ENCODE results near the gene VAV3.

VAV3 gene

DNA sequence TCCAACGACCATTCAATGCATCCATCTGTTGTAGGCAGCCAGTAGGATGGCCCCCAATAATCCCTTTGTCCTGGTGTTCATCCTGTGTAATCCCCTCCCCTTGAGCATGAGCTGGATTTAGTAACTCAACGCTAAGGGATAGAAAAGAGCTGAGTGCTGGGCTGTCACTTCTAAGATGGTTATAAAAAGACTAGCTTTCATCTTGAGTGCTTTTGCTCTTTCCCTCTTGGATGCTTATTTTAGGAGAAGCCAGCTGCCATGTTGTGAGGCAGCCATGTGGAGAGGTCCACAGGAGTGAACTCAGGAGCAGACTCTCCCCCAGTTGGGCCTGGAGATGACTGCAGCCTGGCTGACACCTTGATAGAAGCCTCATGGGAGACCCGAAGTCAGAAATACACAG lies 401.5 kb downstream of the VAV3 start:
- no peak for DNase-seq

DNA sequence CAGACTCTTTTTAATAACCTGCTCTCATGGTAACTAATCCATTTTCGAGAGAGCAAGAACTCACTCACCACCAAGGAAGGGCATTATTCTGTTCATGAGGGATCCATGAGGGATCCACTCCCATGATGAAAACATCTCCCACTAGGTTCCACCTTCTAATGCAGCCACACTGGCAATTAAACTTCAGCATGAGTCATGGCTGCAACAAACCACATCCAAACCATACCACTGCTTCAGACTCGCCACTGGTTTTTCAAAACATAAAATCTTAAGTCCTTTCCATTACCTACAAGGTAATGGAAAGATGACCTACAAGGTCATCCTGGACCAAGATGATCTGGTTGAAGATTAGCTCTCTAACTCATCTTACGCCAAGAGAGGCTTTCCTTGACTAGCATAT lies 405.1 kb downstream of the VAV3 start:
- DNase-seq: peak; percentile 21

DNA sequence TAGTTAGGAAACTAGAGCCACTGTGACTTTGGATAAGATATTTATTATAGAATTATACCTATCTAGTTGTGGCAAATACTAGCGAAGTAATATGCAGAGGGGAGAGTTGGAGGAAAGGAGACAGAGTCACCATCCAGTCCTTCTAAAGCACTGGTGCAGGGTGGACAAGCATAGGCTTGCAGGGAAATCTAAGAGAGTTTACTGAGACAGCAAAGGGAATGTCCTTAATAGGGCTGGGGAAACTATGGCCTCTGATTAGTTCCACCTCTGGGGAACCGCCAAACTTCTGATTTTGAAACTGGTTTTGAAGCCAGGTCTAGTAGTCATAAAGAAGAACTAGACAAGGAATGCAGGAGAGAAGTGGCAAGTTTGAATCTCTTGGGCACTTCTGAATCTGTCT lies 407.9 kb downstream of the VAV3 start:
- DNase-seq: no peak

DNA sequence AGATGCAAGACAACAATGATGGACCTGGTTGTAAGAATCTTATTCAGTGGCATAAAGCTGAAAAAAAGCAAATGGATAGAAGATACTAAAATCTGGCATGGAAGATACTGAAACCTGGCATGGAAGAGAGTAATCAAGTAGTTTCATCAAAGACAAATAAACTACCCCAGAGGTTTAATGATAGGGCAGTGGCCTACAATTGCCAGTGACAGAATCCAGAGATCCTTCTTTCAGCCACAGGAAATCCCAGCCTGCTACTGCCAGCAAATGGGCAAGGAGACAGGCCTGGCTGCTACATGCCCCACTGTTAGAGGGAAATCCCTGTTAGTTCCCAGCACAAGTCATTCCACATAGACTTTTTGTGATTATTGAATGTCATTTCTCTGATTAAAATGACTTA lies 409.4 kb downstream of the VAV3 start:
- no peak for DNase-seq

DNA sequence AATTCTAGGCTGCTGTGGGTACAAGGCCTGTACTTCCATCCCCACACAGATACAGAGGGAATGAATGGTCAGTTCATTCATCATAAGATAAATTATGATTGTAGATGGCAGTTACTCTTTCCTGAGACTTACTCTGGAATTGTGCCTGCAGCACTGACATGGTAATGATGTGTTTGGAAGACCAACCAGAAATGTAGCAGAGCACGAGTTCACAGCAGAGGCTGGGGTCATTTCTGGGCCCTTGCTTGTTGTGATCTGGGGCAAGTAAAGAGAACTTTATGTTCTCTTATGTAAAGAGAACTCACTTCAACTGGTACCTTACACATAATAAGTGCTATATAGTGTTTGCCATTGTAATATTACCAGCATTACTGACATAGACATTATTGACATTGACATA lies 412.2 kb downstream of the VAV3 start:
- no peak for DNase-seq

DNA sequence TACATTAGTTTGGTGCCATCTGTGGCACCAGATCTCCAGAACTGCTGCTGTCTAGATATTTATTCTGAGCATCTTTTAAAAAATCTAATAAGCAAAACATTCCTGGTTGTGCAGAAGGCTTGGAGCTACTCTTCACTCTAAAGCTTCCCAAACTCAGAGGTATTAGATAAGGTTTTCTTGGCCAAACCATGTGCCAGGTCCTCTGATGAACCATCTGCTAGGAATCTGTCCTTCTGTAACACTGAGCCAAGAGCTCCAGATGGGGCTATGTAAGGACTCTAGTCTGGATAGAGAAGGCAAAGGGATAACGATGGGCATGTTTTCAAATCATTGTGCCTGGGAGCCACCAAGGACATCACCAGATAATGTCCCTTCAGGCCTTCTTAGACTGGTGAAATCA lies 413.5 kb downstream of the VAV3 start:
- DNase-seq: peak; percentile 12

DNA sequence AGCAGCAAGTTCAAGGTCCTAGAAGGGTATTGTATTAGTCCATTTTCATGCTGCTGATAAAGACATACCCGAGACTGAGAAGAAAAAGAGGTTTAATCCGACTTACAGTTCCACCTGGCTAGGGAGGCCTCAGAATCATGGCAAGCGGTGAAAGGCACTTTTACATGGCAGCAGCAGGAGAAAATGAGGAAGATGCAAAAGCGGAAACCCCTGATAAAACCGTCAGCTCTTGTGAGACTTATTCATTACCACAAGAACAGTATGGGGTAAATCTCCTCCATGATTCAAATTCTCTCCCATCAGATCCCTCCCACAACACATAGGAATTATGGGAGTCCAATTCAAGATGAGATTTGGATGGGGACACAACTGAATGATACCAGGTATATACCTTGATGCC lies 414.6 kb downstream of the VAV3 start:
- DNase-seq: no peak

DNA sequence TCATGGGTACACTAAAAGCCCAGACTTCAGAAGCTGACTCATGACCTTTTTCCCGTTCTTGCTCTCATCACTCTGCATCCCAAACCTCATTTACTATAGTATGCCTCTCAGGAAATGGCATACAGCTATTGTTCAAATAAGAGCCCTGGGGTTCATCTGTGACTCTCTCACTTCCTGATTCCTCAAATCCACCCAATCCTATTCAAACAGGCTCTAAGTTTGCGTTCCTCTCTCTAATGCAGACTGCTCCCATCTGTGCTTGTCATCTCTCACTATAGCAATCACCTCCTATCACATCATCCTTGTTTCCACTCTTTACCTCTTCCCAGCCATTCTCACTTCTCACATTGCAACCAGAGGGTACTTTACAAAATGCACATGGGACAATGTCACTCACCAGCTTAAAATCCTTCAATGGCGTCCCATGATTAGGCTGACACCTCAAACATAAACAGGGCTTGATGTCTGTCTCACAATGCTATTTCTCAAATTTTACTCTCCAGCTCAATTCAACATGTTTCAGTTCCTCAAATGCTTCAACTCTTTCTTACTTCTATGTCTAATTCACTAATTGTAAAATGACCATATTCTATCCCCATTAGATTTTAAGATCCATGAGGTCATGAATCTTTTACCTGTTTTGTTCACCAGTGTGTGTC lies 415.7 kb downstream of the VAV3 start:
- DNase-seq: no peak

DNA sequence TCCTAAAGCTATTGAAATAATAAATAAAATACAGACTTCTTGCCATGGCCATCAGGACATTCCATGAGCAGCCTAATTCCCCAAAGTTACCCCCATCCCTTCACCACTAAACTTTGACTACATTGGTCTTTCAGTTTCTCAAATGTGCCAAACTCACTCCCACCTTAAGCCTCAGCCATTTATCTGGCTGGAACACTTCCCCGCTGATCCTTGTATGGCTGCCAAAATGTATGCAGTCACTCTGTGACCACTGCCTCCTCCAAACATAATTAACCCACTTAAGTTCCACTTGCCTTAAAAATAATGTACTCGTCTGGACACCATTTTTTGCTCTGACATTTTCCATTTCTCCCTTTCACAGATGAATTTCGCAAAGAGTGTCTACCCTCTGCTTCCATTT lies 416.7 kb downstream of the VAV3 start:
- DNase-seq: no peak

DNA sequence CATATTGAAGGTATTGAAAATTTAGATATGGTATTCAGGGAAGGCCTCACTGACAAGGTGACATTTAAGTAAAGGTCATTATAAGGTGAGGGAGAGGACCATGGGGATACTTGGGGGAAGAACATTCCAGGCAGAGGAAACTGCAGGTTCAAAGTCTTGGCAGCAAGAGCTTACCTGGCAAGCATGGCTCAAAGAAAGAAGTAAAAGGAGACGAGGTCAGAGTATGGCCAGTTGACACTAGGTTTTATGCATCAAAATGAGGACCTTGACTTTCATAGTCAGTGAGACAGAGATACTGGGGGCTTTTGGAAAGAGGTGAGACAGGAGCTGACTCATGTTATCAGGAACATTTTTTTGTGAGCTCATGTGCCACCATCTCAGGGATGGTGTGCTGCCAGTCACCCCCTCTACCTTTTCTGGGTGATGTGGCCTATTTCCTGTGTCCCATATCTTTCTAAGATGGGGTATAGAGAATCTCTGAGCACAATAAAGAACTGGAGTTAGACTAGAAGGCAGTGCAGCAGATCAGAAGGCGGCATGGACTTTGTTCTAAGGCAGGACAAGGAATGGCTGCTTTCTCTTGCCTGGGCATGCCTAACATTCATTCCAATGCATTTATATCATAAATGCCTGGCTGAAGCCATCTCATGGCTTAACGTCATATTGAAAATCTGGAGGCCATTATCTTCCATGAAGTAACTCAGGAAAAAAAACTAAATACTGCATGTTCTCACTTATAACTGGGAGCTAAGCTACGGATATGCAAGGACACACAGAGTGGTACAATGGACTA lies 417.4 kb downstream of the VAV3 start:
- DNase-seq: peak; percentile 40

DNA sequence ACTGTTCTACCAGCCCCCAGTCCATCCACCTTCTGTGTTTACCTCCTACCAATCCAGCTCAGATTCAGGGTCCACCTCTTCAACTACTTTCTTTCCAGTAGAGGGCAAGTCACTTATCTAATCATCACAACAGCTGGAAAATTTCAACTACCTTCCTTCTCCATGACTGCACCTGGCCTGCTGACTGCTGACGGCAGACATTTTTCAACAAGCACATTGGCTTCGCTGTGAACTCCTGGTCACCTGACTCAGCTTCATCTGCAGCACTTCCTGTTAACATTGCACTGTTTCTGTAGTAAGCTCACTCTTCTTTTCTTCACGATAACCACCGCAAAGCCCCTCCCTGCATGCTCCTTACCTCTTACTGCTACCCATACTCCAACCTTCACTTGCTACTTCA lies 418.4 kb downstream of the VAV3 start:
- no peak for DNase-seq

DNA sequence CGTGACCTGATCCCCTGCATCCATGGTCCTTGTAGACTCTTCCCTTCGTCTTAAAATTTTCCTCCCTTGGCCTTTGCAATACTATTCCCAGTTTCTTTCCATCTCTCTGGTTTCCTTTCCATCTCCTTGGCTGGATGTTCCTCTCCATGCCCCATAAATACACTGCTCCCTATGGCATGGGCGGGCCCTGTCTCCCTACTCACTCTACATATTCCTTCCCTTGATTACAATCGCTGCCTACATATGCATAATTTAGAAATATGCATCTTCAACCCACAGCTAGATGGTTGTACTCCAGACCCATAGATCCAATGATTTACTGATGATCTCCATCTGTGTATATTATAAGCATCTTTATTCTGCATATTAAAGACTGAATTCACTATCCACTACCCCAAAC lies 419.1 kb downstream of the VAV3 start:
- DNase-seq: no peak

DNA sequence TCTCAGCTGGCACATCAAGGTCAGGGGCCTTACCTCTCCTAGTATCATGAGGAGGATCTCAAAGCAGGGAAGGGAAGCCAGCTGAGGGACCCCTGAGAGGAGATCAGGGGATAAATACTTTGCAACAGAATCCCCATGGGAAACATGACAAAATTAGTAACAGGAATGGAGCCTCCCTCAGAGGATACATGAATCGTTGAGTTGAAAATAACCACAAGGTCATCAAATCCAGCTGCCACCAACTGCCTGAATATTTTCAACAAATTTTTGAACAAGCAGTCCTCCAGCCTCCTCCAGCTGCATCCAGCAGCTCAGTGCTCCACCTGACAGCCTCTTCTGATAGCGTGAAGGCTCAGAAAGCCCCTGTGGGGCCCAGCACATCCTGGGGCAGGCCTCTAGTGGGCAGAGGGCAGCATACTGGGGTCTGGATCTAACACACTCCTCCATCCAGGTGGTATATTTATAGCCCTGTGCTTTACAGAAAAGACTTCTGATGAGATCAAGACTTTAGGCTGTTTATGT lies 419.9 kb downstream of the VAV3 start:
- no peak for DNase-seq

DNA sequence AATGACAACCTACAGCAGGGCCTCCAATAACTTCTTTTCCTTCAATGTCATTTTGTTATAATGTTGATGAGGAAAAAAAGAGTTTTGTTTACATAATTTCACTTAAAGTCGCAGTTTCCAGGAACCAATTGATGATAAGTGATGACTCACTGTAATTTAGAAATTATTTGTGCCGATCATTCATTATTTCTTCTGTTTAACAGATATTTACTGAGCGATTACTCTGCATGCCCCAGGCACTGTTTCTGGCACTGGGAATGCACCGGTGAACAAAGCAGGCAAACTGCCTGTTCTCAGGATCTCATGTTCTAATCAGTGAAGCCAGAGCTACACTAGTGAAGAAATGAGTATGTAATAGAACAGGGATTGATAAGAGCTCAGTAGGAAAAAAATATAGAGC lies 420.7 kb downstream of the VAV3 start:
- DNase-seq: no peak

DNA sequence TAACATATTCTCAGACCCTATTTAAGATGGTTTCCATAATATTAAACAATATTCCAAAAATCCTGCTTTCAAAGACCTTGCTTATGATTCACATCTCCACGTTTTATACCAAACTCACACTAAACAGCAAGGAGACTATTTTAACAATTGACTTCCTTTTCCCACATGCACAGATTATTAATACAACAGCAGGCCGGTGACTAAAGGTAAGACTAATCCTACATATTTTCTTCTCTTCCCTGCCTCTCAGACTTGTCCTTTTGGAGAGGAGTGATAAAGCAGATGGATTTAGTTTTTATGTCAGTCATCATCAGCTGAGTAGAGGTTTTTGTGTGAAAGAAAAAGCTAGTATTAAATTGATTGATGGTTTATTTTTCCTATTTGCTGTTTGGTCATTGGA lies 423.6 kb downstream of the VAV3 start:
- DNase-seq: no peak

DNA sequence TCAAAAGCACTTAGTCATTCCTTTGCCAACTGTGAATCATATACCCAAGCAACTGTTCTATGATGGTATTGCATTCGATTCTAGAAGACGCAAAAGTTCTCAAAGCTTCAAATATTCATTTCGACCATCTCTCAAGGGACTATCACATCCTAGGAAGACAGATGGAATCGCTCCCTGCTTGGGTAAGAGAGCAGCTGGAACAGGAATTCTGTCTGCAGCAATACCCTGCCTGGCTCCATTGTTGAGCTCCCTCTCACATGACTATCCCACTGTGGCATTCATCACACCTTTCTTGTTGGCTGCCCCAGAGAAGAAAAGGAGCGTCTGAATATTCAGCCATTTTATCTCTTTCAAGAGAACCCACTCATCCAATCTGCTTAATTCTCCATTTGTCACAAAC lies 426.5 kb downstream of the VAV3 start:
- peak; percentile 31 for DNase-seq

DNA sequence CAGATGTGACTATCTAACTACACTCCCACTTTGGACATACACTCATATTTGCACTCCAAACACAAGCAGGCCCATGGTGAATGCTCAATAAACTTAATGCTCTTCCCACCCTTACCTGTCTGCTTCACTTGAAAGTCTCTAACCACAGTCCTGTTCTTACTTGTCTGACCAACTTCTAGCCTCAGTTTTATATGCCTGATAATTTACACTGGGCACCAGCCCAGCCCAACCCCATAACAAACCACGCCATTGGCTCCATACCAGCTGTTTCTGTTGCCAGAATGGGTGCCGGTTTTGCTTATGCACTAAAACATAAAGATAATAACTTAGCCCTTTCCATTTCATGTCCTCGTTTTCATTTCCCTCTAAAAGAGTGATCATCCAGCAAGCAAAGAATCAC lies 428.7 kb downstream of the VAV3 start:
- no peak for DNase-seq

DNA sequence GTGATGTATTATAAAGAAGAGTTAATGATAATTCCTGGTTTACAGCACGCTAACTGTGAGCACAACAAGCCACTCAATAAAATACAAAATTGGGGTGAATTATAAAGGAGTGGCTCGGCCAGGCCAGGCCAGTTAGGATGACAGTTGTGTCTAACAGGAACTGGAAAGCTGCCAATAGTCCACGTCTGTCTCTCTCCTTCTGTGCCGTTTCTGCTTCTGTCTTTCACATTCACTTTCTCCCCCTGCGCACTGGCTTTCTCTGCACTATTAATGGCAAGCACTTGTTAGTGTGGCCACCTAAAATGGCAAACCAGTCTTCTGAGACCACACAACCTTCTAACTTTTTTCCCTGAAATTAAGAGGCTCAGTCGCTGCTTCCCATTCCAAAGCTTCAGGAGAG lies 429.9 kb downstream of the VAV3 start:
- DNase-seq: no peak

DNA sequence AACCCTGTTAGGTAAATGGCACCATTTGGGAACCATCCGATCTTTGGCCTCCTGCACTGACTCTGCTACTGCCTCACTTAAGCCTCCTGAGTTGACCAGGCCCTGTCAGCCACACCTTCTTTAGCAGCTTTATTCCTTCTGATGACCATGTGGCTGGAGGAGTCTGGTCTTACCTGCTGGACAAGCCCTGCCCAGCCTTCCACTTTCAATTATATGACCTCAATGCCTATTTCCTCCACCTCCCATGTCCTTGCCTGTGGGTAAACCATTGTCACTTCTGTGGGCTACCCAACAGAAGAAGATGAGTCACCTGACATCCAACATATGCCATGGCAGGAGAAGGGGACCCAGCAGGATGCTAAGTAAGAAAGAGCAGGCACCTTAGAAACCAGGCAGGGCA lies 430.3 kb downstream of the VAV3 start:
- no peak for DNase-seq

DNA sequence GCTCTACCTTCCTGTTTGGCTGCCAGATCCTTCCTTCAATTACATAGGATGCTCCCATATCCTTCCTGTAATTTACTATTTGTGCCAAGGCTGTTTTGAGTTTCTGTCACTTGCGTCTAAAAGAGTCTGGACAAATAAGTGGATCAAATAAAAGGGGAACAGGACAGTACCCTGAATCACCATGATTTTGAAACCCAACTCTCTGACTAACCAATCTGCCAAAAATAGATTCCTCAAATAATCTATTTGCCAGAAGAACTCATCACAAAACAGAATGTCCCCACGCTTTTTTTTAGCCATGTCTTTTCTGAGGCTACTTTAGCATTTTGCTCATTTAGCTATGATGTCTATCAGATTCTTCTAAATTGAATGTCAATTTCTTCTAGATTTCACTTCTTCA lies 431.5 kb downstream of the VAV3 start:
- DNase-seq: no peak

DNA sequence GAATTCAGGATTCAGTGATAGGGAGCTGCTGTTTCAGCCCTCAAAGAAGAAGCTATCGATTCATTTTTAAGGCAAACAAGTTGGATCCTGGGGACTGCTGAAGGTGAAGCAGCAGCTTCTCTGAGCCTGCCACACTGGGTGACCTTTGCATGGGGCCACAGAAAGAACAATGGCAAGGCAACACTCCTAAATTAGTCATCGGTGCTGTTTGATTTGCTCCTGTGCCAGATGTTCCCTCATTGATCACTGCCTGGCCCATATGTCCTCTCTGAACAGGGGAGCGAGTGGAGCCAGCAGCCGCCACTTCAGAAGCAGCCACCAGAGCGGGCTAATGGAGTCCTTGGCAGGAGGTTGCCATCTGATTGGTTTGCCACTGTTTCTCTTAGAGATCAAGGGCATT lies 432.7 kb downstream of the VAV3 start:
- DNase-seq: no peak

DNA sequence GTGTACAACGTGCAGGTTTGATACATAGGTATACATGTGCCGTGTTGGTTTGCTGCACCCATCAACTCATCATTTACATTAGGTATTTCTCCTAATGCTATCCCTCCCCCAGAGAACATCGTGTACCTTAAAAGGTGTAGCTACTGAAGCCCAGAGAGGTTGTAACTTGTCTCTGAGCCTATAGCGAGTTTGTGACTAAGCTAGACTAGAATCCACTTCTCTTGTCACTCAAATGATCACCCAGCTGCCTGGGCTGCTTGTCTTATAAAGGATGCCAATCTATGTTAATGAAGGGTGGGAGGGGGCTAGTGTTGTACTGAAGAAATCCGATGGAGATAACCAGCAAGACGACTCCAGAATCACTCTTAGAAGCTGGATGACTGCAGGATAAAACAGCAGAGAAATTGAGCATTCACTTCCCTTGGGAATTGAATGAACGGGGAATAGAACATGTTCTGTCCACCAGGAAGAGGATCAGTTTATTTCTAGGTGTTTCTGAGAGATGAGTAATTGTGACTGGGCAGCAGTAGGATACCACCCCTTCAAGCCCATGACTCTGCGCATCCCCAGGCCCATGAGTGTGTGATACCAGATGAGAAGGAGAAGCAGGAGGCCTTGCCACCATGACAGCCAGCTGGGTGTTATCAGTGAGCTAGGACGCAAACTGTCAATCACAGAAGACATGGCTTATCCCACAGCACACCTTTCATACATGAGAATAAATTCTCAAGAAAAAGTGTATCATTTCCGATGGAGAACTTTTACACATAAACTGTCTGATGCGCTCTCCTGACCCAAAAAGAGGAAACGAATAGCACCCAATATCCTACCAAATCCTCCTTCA lies 433.7 kb downstream of the VAV3 start:
- DNase-seq: no peak

DNA sequence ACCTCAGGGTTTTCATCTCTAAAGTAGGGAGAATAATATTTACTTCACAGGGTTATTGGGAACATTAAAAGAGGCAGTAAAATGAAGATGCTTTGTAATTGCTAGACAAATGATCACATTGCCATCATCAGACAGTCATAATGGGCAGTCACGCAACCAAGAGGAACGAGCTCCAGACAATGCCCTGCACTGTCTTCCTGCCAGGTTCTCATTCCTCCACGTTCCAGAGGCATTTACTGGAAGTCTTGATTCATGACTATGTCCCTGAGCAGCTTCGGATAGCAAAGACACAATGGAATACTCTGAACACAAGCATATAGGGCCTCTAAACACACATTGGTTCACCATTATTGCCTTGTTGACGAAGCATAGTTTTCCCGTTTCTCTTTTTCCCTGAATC lies 434.4 kb downstream of the VAV3 start:
- DNase-seq: no peak
